ENCODE data around the gene PRRX2.

- TF ChIP-seq CTCF (conservative IDR thresholded peaks at IDR 0.05; ENCODE audit: low read depth, low read length) (no peak), RFX5 (IDR thresholded peaks at IDR 0.05; ENCODE audit: low read depth, low read length) (no peak), MAFK (IDR thresholded peaks at IDR 0.05; ENCODE audit: low read depth, low read length) (no peak), USF2 (IDR thresholded peaks at IDR 0.05; ENCODE audit: low read depth, low read length) (no peak), RAD21 (IDR thresholded peaks at IDR 0.05; ENCODE audit: low read length) (no peak), ELK1 (IDR thresholded peaks at IDR 0.05; ENCODE audit: borderline replicate concordance, low read depth, low read length) (no peak), MXI1 (IDR thresholded peaks at IDR 0.05; ENCODE audit: borderline replicate concordance, low read depth, low read length) (no peak), RCOR1 (IDR thresholded peaks at IDR 0.05; ENCODE audit: insufficient replicate concordance, low read length) (no peak)
Measured at GRCh38 chr9:129739432-129739831, 74.0 kb downstream of the PRRX2 start.

Data from IMR-90 (cell line).